Keratinocyte (primary cell): ENCODE data around the gene GLUL. TPM values are rescaled to one million over a fixed set of nuclear protein-coding genes. Genes with fewer than 3 reads are reported as not detected.

ENCODE experiments used
- DNase-seq: peaks from one replicate; pipeline ENCODE4 v3.0.0-alpha.2; 2011; ENCODE audit warnings: low read depth, missing footprints, low spot score
- FAIRE-seq: peaks from 2 replicates; lab custom pipeline; 2011; peaks lifted over from hg19 to GRCh38; lab: Jason Lieb, UNC
- H2AFZ ChIP-seq: 2 replicates; pipeline ENCODE4 v1.6.0; 2012; ENCODE audit warnings: low read length, control low read depth, inconsistent platforms; ENCODE audit not compliant: control insufficient read depth
- H3K27ac ChIP-seq: 2 replicates; pipeline ENCODE4 v1.5.1; 2011; ENCODE audit warnings: low read length; ENCODE audit not compliant: control insufficient read depth, insufficient read depth
- H3K27me3 ChIP-seq: 3 replicates; pipeline ENCODE4 v1.6.0; 2011; ENCODE audit warnings: low read length; ENCODE audit not compliant: control insufficient read depth, insufficient read depth; ENCODE audit errors: extremely low read depth
- H3K36me3 ChIP-seq, 2 experiments: 2 replicates in 1 of 2; 3 replicates in 1 of 2; pipeline ENCODE4 v1.5.1; 2011; ENCODE audit warnings: low read length in 2 of 2, mild to moderate bottlenecking in 1 of 2; ENCODE audit not compliant: control insufficient read depth in 2 of 2, insufficient read depth in 2 of 2; ENCODE audit errors: extremely low read depth in 1 of 2
- H3K4me1 ChIP-seq: 3 replicates; pipeline ENCODE4 v1.5.1; 2011; ENCODE audit warnings: low read length; ENCODE audit not compliant: control insufficient read depth, insufficient read depth; ENCODE audit errors: extremely low read depth
- H3K4me2 ChIP-seq: 3 replicates; pipeline ENCODE4 v1.6.0; 2011; ENCODE audit warnings: low read depth, low read length; ENCODE audit not compliant: control insufficient read depth, insufficient read depth; ENCODE audit errors: extremely low read depth
- H3K4me3 ChIP-seq, 3 experiments: fragments of 200-600 bp in 1 of 3; sonication (generic) in 1 of 3; 2 replicates in 2 of 3; 3 replicates in 1 of 3; pipeline ENCODE4 v1.5.1; 2011 to 2016; ENCODE audit warnings: low read length in 3 of 3, mild to moderate bottlenecking in 3 of 3, control low read depth in 2 of 3, inconsistent platforms in 1 of 3, low read depth in 1 of 3, mixed read lengths in 1 of 3, mixed run types in 1 of 3, moderate library complexity in 1 of 3; ENCODE audit not compliant: control insufficient read depth in 2 of 3, insufficient read depth in 2 of 3; ENCODE audit errors: extremely low read depth in 1 of 3
- H3K79me2 ChIP-seq: 2 replicates; pipeline ENCODE4 v1.6.0; 2012; ENCODE audit warnings: low read length; ENCODE audit not compliant: control insufficient read depth, insufficient read depth
- H3K9ac ChIP-seq: 3 replicates; pipeline ENCODE4 v1.6.0; 2011; ENCODE audit warnings: low read length; ENCODE audit not compliant: control insufficient read depth, insufficient read depth; ENCODE audit errors: extremely low read depth
- H3K9me1 ChIP-seq: 3 replicates; pipeline ENCODE4 v1.6.0; 2011; ENCODE audit warnings: low read length; ENCODE audit not compliant: control insufficient read depth, insufficient read depth; ENCODE audit errors: extremely low read depth
- H3K9me3 ChIP-seq: 2 replicates; pipeline ENCODE4 v1.5.1; 2012; ENCODE audit warnings: low read depth, low read length; ENCODE audit not compliant: control insufficient read depth
- H4K20me1 ChIP-seq: 3 replicates; pipeline ENCODE4 v1.6.0; 2011; ENCODE audit warnings: low read length; ENCODE audit not compliant: control insufficient read depth, insufficient read depth; ENCODE audit errors: extremely low read depth
- EZH2 ChIP-seq: IDR thresholded peaks from one replicate; pipeline ENCODE4 v1.6.1; 2012; ENCODE audit warnings: inconsistent platforms, mild to moderate bottlenecking, low read length, moderate library complexity
- dilution Hi-C: fragments of 300-500 bp; cut with MboI; formaldehyde crosslinking; loops from one replicate; pipeline ENCODE4 v1.7.0; 2020; ENCODE audit warnings: low sequenced_read_pairs; ENCODE audit not compliant: extremely low pct_ligation_motif_present
- polyA plus RNA-seq, 5 experiments: library from polyadenylated mRNA; depleted of rRNA in 3 of 5; stranded (reverse) in 3 of 5; stranded (forward) in 1 of 5; unstranded in 1 of 5; fragments of >200 nt; gene quantifications; 1 replicate in 1 of 5; 2 replicates in 3 of 5; 3 replicates in 1 of 5; pipeline versions ENCODE4 v1.2.1 to v1.2.3, GENCODE V29; 2011 to 2012; ENCODE audit warnings: missing spikeins in 2 of 5, low read depth in 1 of 5, low replicate concordance in 1 of 5
- TF ChIP-seq, protein P1 (sequence below), 3 experiments: IDR thresholded peaks in 1 of 3; conservative IDR thresholded peaks in 1 of 3; optimal IDR thresholded peaks in 1 of 3; 2 replicates in 2 of 3; 3 replicates in 1 of 3; pipeline versions ENCODE3 to v1.5.1; 2011; ENCODE audit warnings: low read length in 3 of 3, mild to moderate bottlenecking in 3 of 3, moderate library complexity in 2 of 3, control low read depth in 1 of 3, inconsistent platforms in 1 of 3; ENCODE audit not compliant: insufficient read depth in 2 of 3; ENCODE audit errors: extremely low read depth in 1 of 3

GLUL gene
- polyA plus RNA-seq, 1 donor (not counting 4 experiments of a cell fraction or from before 2014, with no cell fraction given): 593 TPM

- H3K27ac ChIP-seq: no peak overlapping the region
- H3K4me1 ChIP-seq: peaks cover 6% of the 10 kb centered on the region
- TF ChIP-seq, protein P1, sequence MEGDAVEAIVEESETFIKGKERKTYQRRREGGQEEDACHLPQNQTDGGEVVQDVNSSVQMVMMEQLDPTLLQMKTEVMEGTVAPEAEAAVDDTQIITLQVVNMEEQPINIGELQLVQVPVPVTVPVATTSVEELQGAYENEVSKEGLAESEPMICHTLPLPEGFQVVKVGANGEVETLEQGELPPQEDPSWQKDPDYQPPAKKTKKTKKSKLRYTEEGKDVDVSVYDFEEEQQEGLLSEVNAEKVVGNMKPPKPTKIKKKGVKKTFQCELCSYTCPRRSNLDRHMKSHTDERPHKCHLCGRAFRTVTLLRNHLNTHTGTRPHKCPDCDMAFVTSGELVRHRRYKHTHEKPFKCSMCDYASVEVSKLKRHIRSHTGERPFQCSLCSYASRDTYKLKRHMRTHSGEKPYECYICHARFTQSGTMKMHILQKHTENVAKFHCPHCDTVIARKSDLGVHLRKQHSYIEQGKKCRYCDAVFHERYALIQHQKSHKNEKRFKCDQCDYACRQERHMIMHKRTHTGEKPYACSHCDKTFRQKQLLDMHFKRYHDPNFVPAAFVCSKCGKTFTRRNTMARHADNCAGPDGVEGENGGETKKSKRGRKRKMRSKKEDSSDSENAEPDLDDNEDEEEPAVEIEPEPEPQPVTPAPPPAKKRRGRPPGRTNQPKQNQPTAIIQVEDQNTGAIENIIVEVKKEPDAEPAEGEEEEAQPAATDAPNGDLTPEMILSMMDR (optimal IDR thresholded peaks at IDR 0.05 in 1 of 3, IDR thresholded peaks at IDR 0.05 in 1 of 3, conservative IDR thresholded peaks at IDR 0.05 in 1 of 3; ENCODE audit: extremely low read depth in 1 of 3, insufficient read depth in 2 of 3, low read length in 3 of 3): no peak
- H2AFZ ChIP-seq: no peak overlapping the region
- H3K9me1 ChIP-seq: no peaks in the 10 kb centered on the region
- H4K20me1 ChIP-seq: no peaks in the 10 kb centered on the region
- no peak for FAIRE-seq
- no peak overlapping the region for H3K9ac ChIP-seq
- H3K9me3 ChIP-seq: no peaks in the 10 kb centered on the region
- no peaks in the 10 kb centered on the region for H3K36me3 ChIP-seq
- no peak overlapping the region for H3K4me2 ChIP-seq
- no peaks in the 10 kb centered on the region for H3K27me3 ChIP-seq
- DNase-seq: no peak
- H3K4me3 ChIP-seq: no peak overlapping the region
- no peaks in the 10 kb centered on the region for H3K79me2 ChIP-seq
- dilution Hi-C loops: no loop called here
Observed at GRCh38 chr1:182374101-182374834, 17.3 kb downstream of the GLUL start.

DNA sequence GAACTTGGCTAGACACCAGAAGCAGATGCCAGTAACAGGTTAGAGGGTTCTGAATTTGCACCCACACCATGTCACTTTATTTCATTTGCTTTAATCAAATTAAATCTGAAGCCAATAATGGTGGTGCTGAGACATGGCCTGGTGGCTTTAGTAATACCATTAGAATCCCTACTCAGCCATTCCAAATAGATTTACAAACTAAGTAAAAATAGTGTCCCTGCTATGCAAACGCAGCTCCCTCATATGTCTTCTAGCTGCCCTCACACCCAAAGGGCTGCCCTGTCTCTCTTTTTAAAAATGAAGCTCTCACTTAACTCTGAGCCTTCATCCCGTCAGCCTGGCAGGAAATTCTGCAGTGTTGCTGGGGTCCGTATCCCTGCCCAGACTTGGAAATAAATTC, 21.1 kb downstream of the GLUL start:
- no peak overlapping the region for H3K4me2 ChIP-seq
- H3K9ac ChIP-seq: no peak overlapping the region
- no peak overlapping the region for H3K4me3 ChIP-seq
- TF ChIP-seq, protein P1 (optimal IDR thresholded peaks at IDR 0.05 in 1 of 3, IDR thresholded peaks at IDR 0.05 in 1 of 3, conservative IDR thresholded peaks at IDR 0.05 in 1 of 3; ENCODE audit: extremely low read depth in 1 of 3, insufficient read depth in 2 of 3, low read length in 3 of 3): no peak
- TF ChIP-seq EZH2: no peak
- DNase-seq: no peak
- no peaks in the 10 kb centered on the region for H3K36me3 ChIP-seq
- no peaks in the 10 kb centered on the region for H4K20me1 ChIP-seq
- no peaks in the 10 kb centered on the region for H3K9me1 ChIP-seq
- H3K9me3 ChIP-seq: no peaks in the 10 kb centered on the region
- no peak for FAIRE-seq
- H3K27me3 ChIP-seq: no peaks in the 10 kb centered on the region
- H3K79me2 ChIP-seq: no peaks in the 10 kb centered on the region
- no peak overlapping the region for H2AFZ ChIP-seq
- H3K27ac ChIP-seq: no peak overlapping the region
- dilution Hi-C loops: no loop called here
- no peaks in the 10 kb centered on the region for H3K4me1 ChIP-seq
